GM12874 (cell line): Measurements from ENCODE around the gene PPP2R2C.

ENCODE experiments used
- CTCF ChIP-seq: IDR thresholded peaks from 2 replicates; pipeline ENCODE4 v1.5.1; 2011; ENCODE audit warnings: low read depth, mild to moderate bottlenecking, control low read depth, low read length, moderate library complexity; ENCODE audit not compliant: insufficient read depth

PPP2R2C gene

GRCh38 chr4:6277139-6277802 is 195.1 kb downstream of the PPP2R2C start:
- no peak for TF ChIP-seq CTCF

DNA sequence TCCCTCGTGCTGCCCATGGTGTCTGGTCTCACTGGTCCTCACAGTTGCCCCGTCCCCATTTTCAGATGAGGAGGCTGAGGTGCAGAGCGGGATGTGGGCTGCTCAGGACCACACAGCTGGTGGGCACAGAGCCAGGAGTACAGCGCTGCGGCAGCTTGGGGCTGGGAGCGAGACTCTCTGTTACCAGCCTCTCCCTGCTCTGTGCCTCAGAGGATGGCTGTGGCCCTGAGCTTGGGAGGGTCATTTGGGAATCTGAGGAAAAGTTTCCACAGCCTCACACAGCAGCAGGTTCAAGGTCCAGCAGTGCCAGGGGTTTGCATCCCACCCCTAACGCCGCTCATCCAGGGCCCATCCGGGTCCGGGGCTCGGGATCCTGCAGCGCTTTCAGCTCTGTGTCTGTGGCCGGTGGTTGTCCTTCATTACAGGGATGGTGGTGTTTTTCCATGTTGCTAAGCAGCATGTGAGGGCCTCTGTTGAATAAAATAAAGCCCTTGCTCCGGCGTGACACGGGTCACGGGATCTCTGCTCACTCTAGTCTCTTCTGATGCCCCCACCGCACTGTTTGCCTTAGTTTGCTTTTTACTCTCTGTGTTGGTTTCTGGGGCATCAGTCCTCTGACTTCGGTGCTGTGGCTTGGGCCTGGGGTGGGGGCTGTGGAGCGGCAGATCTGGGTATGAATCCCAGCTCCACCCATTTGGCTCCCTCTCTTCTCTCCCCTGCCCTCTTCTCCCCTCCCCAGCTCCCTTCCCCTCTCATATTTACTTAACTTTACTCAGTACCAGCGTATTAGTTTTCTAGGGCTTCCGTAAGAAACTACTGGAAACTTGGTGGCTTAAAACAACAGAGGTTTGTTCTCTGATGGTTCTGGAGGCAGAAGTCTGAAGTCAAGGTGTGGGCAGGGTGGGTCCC is 196.3 kb downstream of the PPP2R2C start:
- no peak for TF ChIP-seq CTCF

- TF ChIP-seq CTCF: no peak
These were observed 197.1 kb downstream of the PPP2R2C start for GRCh38 chr4:6275351-6275750.

GRCh38 chr4:6273661-6273990 is 198.8 kb downstream of the PPP2R2C start:
- TF ChIP-seq CTCF: no peak

- TF ChIP-seq CTCF: no peak
These were observed 199.4 kb downstream of the PPP2R2C start for GRCh38 chr4:6272863-6273660.

DNA sequence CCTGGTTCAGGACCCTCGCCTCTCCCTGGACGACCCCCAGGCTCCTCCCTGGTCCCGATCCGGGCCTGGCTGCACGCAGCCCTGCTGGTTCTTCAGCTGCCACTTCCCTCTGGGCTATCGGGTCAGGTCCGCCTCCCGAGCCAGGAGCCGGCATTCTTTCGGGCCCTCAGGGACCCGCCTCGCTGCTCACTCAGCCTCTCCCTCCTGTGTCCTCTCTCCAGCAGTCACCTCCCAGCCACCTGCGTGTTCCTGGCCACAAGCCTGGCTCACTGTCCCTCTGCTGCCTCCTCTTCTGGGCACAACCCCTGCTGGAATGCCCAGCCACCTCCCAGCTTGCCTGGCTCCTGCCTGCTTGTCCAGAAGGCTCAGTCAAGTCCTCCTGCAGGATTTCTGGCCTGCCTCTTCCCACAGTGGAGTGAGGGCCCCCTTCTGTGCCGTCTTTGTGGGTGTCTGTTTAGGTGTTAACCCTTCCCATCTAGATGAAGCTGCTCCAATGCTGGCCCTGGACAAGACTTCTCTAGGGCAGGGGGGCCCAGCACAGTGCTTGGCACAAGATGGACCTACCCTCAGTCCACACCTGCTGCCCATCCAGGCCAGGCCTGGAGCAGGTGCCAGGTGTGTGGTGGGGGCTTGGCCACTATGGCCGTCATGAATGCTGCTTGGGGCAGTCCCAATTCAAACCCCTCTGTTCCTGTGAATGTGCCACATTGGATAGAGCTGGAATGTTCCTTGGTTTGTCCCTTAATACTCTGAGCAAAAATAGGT is 200.5 kb downstream of the PPP2R2C start:
- TF ChIP-seq CTCF: no peak
